HepG2 (cell line): Measurements from ENCODE around the gene MMRN1. TPM values are rescaled to one million over a fixed set of nuclear protein-coding genes. Genes with fewer than 3 reads are reported as not detected.

Experiments used
- ATAC-seq: fragments of 200-7000 bp; cut with Tn5 transposase; 3 replicates; pipeline ENCODE4 v1.9.1; 2020; ENCODE audit warnings: mild to moderate bottlenecking, moderate library complexity
- BruUV-seq: library from RNA; stranded (reverse); fragments of 400-500 nt; replicated peaks from 2 replicates; lab custom pipeline; 2021; lab: Mats Ljungman, UMichigan
- CTCF ChIA-PET: fragments of 300-600 bp; formaldehyde crosslinking; extraction: SDS; loops from one replicate; lab custom pipeline; 2021; ENCODE audit warnings: low total read pairs, inconsistent platforms, low intra/inter-chr PET ratio; lab: Yijun Ruan, JAX
- POLR2A ChIA-PET: fragments of 350-600 bp; sonication (Branson Sonifier 250); formaldehyde crosslinking; loops from one replicate; lab custom pipeline; 2020; ENCODE audit warnings: antibody characterized with exemption, inconsistent platforms; lab: Yijun Ruan, JAX
- DNase-seq: peaks from one replicate; pipeline ENCODE4 v3.0.0-alpha.2; 2015; ENCODE audit warnings: low spot score
- FAIRE-seq: peaks from 3 replicates; lab custom pipeline; 2011; peaks lifted over from hg19 to GRCh38; lab: Jason Lieb, UNC
- H2AFZ ChIP-seq: one replicate; pipeline ENCODE4 v1.6.1; 2011; ENCODE audit warnings: low read length, inconsistent platforms
- H3K27ac ChIP-seq: fragments of 300-600 bp; 3 replicates; pipeline ENCODE4 v1.8.0; 2011; ENCODE audit warnings: mixed run types, mild to moderate bottlenecking, mixed read lengths, low read length, inconsistent platforms; ENCODE audit not compliant: insufficient read depth; ENCODE audit errors: extremely low read length
- H3K27me3 ChIP-seq, 2 experiments: fragments of 200-600 bp in 1 of 2; 2 replicates in 1 of 2; 3 replicates in 1 of 2; pipeline versions ENCODE4 v1.6.0 to v1.8.0; 2011; ENCODE audit warnings: low read length in 2 of 2, mild to moderate bottlenecking in 2 of 2, moderate library complexity in 2 of 2, inconsistent platforms in 1 of 2; ENCODE audit not compliant: insufficient read depth in 2 of 2, control insufficient read depth in 1 of 2
- H3K36me3 ChIP-seq, 2 experiments: fragments of 200-600 bp in 1 of 2; replicated peaks in 1 of 2; 2 replicates in 1 of 2; 3 replicates in 1 of 2; pipeline versions ENCODE4 v1.5.1 to v1.8.0; 2011; ENCODE audit warnings: low read length in 2 of 2, inconsistent platforms in 1 of 2; ENCODE audit not compliant: insufficient read depth in 2 of 2, control insufficient read depth in 1 of 2
- H3K4me1 ChIP-seq: 2 replicates; pipeline ENCODE4 v1.5.1; 2012; ENCODE audit warnings: low read length, inconsistent platforms; ENCODE audit not compliant: insufficient read depth
- H3K4me2 ChIP-seq: 2 replicates; pipeline ENCODE4 v1.6.0; 2011; ENCODE audit warnings: low read depth, low read length, inconsistent platforms
- H3K4me3 ChIP-seq, 3 experiments: fragments of 200-600 bp in 1 of 3; sonication (generic), shearing (Covaris generic) in 1 of 3; replicated peaks in 1 of 3; 2 replicates each; pipeline ENCODE4 v1.5.1; 2011 to 2016; ENCODE audit warnings: low read length in 3 of 3, inconsistent platforms in 2 of 3, low read depth in 2 of 3, mild to moderate bottlenecking in 2 of 3, control low read depth in 1 of 3, mixed read lengths in 1 of 3; ENCODE audit not compliant: insufficient read depth in 1 of 3
- H3K79me2 ChIP-seq: one replicate; pipeline ENCODE4 v1.6.1; 2011; ENCODE audit warnings: low read length, inconsistent platforms; ENCODE audit not compliant: insufficient read depth
- H3K9ac ChIP-seq: 2 replicates; pipeline ENCODE4 v1.6.0; 2011; ENCODE audit warnings: mild to moderate bottlenecking, low read depth, low read length, inconsistent platforms; ENCODE audit not compliant: insufficient read depth
- H3K9me3 ChIP-seq: 2 replicates; pipeline ENCODE4 v1.5.1; 2012; ENCODE audit warnings: mild to moderate bottlenecking, low read length
- H4K20me1 ChIP-seq: 2 replicates; pipeline ENCODE4 v1.6.0; 2011; ENCODE audit warnings: inconsistent platforms, mild to moderate bottlenecking, low read length, moderate library complexity; ENCODE audit not compliant: insufficient read depth
- FOXK2 ChIP-seq: fragments of 450-650 bp; IDR thresholded peaks from 2 replicates; pipeline ENCODE4 v1.6.1; 2016
- GABPA ChIP-seq, 2 experiments: IDR thresholded peaks; 2 replicates each; pipeline ENCODE4 v1.6.1; 2011 to 2016; ENCODE audit warnings: low read depth in 2 of 2, low read length in 1 of 2, missing biosample characterization in 1 of 2, missing genetic modification characterization in 1 of 2
- PAWR ChIP-seq: sonication (generic); formaldehyde crosslinking; IDR thresholded peaks from 2 replicates; pipeline ENCODE4 v1.4.0; 2020; ENCODE audit warnings: missing genetic modification reagents, mild to moderate bottlenecking, borderline replicate concordance
- PPARG ChIP-seq: conservative IDR thresholded peaks from 2 replicates; pipeline ENCODE4 v1.6.1; 2016; ENCODE audit warnings: missing biosample characterization, missing genetic modification reagents
- TOE1 ChIP-seq: sonication (generic); formaldehyde crosslinking; IDR thresholded peaks from 2 replicates; pipeline ENCODE4 v1.4.0; 2020; ENCODE audit warnings: mild to moderate bottlenecking, missing genetic modification reagents
- ZNF614 ChIP-seq: IDR thresholded peaks from 2 replicates; pipeline ENCODE4 v1.6.1; 2018; ENCODE audit warnings: missing biosample characterization, missing genetic modification reagents, inconsistent platforms, borderline replicate concordance
- WGBS: methylation state at CpG from one replicate; pipeline ENCODE4 v1.1.6; 2017; ENCODE audit warnings: low lambda C conversion rate; 5-methylcytosine and 5-hydroxymethylcytosine counted together
- in situ Hi-C: cut with HindIII; loops from 2 replicates; pipeline ENCODE4 v1.10.0; 2017; ENCODE audit warnings: low pct_unique_long_range_greater_than_20kb; ENCODE audit not compliant: extremely low pct_ligation_motif_present
- intact Hi-C: fragments of 100-400 bp; cut with micrococcal nuclease; formaldehyde crosslinking; loops from one replicate; pipeline ENCODE4 v1.10.0; 2022; ENCODE audit not compliant: unreplicated experiment
- polyA plus RNA-seq, 8 experiments: library from polyadenylated mRNA; depleted of rRNA in 3 of 8; stranded (reverse) in 7 of 8; unstranded in 1 of 8; fragments of >200 nt; fragmentation: Illumina TruSeq in 4 of 8; extraction: Trizol in 4 of 8; gene quantifications; 2 replicates each; pipeline versions ENCODE4 v1.2.1 to v1.2.3, GENCODE V29; 2011 to 2016; ENCODE audit warnings: low read depth in 4 of 8, missing spikeins in 1 of 8, mixed read lengths in 1 of 8; ENCODE audit not compliant: insufficient read depth in 1 of 8
- total RNA-seq, 5 experiments: library from RNA; depleted of rRNA; stranded (reverse); fragments of >200 nt; fragmentation: Illumina TruSeq; extraction: Trizol; gene quantifications; 2 replicates each; pipeline ENCODE4 v1.2.3, GENCODE V29; 2016; ENCODE audit warnings: low read depth in 1 of 5
- TF ChIP-seq, protein P1 (sequence below): sonication (generic); formaldehyde crosslinking; IDR thresholded peaks from 2 replicates; pipeline ENCODE4 v1.4.0; 2020; ENCODE audit warnings: missing genetic modification reagents, borderline replicate concordance
- TF ChIP-seq, protein P2 (sequence below), 2 experiments: sonication (generic) in 1 of 2; formaldehyde crosslinking in 1 of 2; IDR thresholded peaks; 2 replicates each; pipeline versions ENCODE4 v1.5.1 to v1.6.1; 2011 to 2020; ENCODE audit warnings: borderline replicate concordance in 1 of 2, low read depth in 1 of 2, low read length in 1 of 2, mild to moderate bottlenecking in 1 of 2, missing genetic modification reagents in 1 of 2, moderate library complexity in 1 of 2
- TF ChIP-seq, protein P3 (sequence below): sonication (generic); formaldehyde crosslinking; IDR thresholded peaks from 2 replicates; pipeline ENCODE4 v1.9.0; 2021; ENCODE audit warnings: mild to moderate bottlenecking, missing genetic modification reagents
- TF ChIP-seq, protein P4 (sequence below): sonication (generic); formaldehyde crosslinking; IDR thresholded peaks from 2 replicates; pipeline ENCODE4 v1.4.0; 2020; ENCODE audit warnings: missing genetic modification reagents; ENCODE audit errors: not compliant biosample characterization

MMRN1 gene
- total and polyA plus RNA-seq, 2 of the 13 experiments (the other 11 are each of a cell fraction or from before 2014, with no cell fraction given): not detected

DNA sequence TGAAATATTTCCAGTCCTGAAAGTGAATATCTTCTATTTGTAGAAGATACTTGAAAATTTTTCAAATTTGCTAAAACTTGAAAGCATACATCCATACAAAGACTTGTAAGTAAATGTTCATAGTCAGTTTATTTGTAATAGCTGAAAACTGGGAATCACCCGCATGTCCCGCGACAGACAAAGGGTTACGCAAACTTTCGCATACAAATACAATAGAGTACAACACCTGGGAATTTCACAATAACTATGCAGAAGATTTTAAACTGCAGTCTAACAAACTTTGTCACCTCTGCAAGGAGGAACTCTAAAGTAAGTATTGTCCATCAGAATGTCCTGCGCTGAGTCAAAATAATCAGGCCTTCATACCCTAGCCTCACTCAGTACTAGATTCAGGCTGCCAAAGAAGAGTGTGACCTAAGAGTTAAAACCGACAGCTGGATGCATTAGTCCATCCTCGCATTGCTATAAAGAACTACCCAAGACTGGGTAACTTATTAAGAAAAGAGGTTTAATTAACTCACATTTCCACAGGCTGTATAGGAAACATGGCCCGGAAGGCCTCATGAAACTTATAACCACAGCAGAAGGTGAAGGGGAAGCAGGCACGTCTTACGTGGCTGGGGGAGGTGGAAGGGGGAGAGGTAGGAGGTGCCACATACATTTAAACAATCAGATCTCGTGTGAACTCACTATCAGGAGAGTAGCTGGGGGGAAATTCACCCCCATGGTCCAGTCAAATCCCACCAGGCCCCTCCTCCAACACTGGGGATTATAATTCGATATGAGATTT, 60.4 kb downstream of the MMRN1 start:
- H3K4me3 ChIP-seq: no peak overlapping the region
- H3K9ac ChIP-seq: no peak overlapping the region
- no peak overlapping the region for H3K27ac ChIP-seq
- H3K27me3 ChIP-seq: no peaks in the 10 kb centered on the region
- WGBS: 44% methylated on average over 13 of the region's 13 CpGs
- BruUV-seq: no TSS peak
- CTCF ChIA-PET: no interaction called here
- ATAC-seq: no peak
- H3K9me3 ChIP-seq: no peaks in the 10 kb centered on the region
- intact Hi-C loops: no loop called here
- H3K36me3 ChIP-seq: no peaks in the 10 kb centered on the region
- H3K4me1 ChIP-seq: no peaks in the 10 kb centered on the region
- in situ Hi-C loops: no loop called here
- H4K20me1 ChIP-seq: no peaks in the 10 kb centered on the region
- H3K79me2 ChIP-seq: no peaks in the 10 kb centered on the region
- no peak overlapping the region for H2AFZ ChIP-seq
- DNase-seq: no peak
- POLR2A ChIA-PET: no interaction called here
- FAIRE-seq: no peak
- no peak overlapping the region for H3K4me2 ChIP-seq
- TF ChIP-seq PPARG (CRISPR knock-in tag) (no peak), FOXK2 (no peak), GABPA (IDR thresholded peaks at IDR 0.05; ENCODE audit: low read depth, low read length) (no peak), GABPA (CRISPR knock-in tag; IDR thresholded peaks at IDR 0.05; ENCODE audit: low read depth) (no peak), ZNF614 (CRISPR knock-in tag) (no peak), PAWR (CRISPR knock-in tag) (no peak), TOE1 (CRISPR knock-in tag) (no peak)
- TF ChIP-seq, protein P1, sequence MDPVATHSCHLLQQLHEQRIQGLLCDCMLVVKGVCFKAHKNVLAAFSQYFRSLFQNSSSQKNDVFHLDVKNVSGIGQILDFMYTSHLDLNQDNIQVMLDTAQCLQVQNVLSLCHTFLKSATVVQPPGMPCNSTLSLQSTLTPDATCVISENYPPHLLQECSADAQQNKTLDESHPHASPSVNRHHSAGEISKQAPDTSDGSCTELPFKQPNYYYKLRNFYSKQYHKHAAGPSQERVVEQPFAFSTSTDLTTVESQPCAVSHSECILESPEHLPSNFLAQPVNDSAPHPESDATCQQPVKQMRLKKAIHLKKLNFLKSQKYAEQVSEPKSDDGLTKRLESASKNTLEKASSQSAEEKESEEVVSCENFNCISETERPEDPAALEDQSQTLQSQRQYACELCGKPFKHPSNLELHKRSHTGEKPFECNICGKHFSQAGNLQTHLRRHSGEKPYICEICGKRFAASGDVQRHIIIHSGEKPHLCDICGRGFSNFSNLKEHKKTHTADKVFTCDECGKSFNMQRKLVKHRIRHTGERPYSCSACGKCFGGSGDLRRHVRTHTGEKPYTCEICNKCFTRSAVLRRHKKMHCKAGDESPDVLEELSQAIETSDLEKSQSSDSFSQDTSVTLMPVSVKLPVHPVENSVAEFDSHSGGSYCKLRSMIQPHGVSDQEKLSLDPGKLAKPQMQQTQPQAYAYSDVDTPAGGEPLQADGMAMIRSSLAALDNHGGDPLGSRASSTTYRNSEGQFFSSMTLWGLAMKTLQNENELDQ: no peak
- TF ChIP-seq, protein P2, sequence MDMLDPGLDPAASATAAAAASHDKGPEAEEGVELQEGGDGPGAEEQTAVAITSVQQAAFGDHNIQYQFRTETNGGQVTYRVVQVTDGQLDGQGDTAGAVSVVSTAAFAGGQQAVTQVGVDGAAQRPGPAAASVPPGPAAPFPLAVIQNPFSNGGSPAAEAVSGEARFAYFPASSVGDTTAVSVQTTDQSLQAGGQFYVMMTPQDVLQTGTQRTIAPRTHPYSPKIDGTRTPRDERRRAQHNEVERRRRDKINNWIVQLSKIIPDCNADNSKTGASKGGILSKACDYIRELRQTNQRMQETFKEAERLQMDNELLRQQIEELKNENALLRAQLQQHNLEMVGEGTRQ (IDR thresholded peaks at IDR 0.05; ENCODE audit: low read depth, low read length): no peak
- TF ChIP-seq, protein P2 (CRISPR knock-in tag; IDR thresholded peaks at IDR 0.05; ENCODE audit: borderline replicate concordance): no peak
- TF ChIP-seq, protein P3, sequence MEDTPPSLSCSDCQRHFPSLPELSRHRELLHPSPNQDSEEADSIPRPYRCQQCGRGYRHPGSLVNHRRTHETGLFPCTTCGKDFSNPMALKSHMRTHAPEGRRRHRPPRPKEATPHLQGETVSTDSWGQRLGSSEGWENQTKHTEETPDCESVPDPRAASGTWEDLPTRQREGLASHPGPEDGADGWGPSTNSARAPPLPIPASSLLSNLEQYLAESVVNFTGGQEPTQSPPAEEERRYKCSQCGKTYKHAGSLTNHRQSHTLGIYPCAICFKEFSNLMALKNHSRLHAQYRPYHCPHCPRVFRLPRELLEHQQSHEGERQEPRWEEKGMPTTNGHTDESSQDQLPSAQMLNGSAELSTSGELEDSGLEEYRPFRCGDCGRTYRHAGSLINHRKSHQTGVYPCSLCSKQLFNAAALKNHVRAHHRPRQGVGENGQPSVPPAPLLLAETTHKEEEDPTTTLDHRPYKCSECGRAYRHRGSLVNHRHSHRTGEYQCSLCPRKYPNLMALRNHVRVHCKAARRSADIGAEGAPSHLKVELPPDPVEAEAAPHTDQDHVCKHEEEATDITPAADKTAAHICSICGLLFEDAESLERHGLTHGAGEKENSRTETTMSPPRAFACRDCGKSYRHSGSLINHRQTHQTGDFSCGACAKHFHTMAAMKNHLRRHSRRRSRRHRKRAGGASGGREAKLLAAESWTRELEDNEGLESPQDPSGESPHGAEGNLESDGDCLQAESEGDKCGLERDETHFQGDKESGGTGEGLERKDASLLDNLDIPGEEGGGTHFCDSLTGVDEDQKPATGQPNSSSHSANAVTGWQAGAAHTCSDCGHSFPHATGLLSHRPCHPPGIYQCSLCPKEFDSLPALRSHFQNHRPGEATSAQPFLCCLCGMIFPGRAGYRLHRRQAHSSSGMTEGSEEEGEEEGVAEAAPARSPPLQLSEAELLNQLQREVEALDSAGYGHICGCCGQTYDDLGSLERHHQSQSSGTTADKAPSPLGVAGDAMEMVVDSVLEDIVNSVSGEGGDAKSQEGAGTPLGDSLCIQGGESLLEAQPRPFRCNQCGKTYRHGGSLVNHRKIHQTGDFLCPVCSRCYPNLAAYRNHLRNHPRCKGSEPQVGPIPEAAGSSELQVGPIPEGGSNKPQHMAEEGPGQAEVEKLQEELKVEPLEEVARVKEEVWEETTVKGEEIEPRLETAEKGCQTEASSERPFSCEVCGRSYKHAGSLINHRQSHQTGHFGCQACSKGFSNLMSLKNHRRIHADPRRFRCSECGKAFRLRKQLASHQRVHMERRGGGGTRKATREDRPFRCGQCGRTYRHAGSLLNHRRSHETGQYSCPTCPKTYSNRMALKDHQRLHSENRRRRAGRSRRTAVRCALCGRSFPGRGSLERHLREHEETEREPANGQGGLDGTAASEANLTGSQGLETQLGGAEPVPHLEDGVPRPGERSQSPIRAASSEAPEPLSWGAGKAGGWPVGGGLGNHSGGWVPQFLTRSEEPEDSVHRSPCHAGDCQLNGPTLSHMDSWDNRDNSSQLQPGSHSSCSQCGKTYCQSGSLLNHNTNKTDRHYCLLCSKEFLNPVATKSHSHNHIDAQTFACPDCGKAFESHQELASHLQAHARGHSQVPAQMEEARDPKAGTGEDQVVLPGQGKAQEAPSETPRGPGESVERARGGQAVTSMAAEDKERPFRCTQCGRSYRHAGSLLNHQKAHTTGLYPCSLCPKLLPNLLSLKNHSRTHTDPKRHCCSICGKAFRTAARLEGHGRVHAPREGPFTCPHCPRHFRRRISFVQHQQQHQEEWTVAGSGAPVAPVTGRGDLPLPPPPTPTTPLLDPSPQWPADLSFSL (CRISPR knock-in tag): no peak
- TF ChIP-seq, protein P4, sequence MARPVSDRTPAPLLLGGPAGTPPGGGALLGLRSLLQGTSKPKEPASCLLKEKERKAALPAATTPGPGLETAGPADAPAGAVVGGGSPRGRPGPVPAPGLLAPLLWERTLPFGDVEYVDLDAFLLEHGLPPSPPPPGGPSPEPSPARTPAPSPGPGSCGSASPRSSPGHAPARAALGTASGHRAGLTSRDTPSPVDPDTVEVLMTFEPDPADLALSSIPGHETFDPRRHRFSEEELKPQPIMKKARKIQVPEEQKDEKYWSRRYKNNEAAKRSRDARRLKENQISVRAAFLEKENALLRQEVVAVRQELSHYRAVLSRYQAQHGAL: no peak
